Endothelial cell of umbilical vein (primary cell): ENCODE measurements around the gene PLPPR5.

ENCODE experiments used
- EZH2 ChIP-seq: IDR thresholded peaks from 2 replicates; pipeline ENCODE4 v1.6.1; 2012; ENCODE audit warnings: borderline replicate concordance, low read depth, mild to moderate bottlenecking, moderate library complexity, low read length, inconsistent platforms; ENCODE audit not compliant: severe bottlenecking
- FOS ChIP-seq: IDR thresholded peaks from 2 replicates; pipeline ENCODE4 v1.6.1; 2011; ENCODE audit warnings: mild to moderate bottlenecking, low read length, moderate library complexity, borderline replicate concordance; ENCODE audit not compliant: insufficient read depth
- GATA2 ChIP-seq: IDR thresholded peaks from 2 replicates; pipeline ENCODE4 v1.7.0; 2011; ENCODE audit warnings: low read depth, mild to moderate bottlenecking, moderate library complexity, mixed read lengths, low read length; ENCODE audit not compliant: insufficient read length, insufficient read depth
- JUN ChIP-seq: IDR thresholded peaks from 2 replicates; pipeline ENCODE4 v1.6.1; 2011; ENCODE audit warnings: borderline replicate concordance, low read depth; ENCODE audit not compliant: insufficient read length, insufficient read depth
- MYC ChIP-seq: IDR thresholded peaks from one replicate; pipeline ENCODE4 v1.6.1; 2011; ENCODE audit warnings: mild to moderate bottlenecking, low read depth, low read length
- POLR2A ChIP-seq: IDR thresholded peaks from 2 replicates; pipeline ENCODE4 v1.6.1; 2012; ENCODE audit warnings: low read depth, mild to moderate bottlenecking, control low read depth, low read length
- POLR2AphosphoS5 ChIP-seq: IDR thresholded peaks from 2 replicates; pipeline ENCODE4 v1.6.1; 2012; ENCODE audit warnings: low read depth, mild to moderate bottlenecking, control low read depth, low read length, moderate library complexity; ENCODE audit not compliant: insufficient read depth
- TF ChIP-seq, protein P1 (sequence below), 2 donors: IDR thresholded peaks; 1 replicate in 1 of 2; 2 replicates in 1 of 2; pipeline ENCODE4 v1.5.1; 2011; ENCODE audit warnings: low read length in 2 of 2, mild to moderate bottlenecking in 2 of 2, moderate library complexity in 2 of 2, control low read depth in 1 of 2, inconsistent platforms in 1 of 2, low read depth in 1 of 2; ENCODE audit not compliant: insufficient read depth in 1 of 2; ENCODE audit errors: extremely low read depth in 1 of 2
- TF ChIP-seq, protein P2 (sequence below): IDR thresholded peaks from 2 replicates; pipeline ENCODE4 v1.6.1; 2011; ENCODE audit not compliant: insufficient read depth, insufficient read length

DNA sequence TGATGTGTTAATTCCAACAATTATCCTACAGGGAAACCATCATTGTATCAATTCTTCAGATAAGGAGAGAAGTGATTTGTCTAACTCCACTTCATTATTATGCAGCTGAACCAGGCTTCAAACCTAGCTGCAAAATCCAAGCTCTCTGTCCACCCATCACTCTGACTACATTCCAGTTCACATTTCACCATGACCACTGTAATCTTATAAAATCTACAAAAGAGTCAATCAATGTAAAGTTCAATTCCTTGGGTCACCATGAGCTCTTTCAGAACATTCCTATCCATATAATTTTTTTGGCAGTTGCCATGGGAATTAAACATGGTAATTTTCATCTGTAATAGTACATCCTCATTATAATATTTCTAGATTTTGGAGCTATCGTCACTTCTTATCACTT, 100.9 kb downstream of the PLPPR5 start:
- TF ChIP-seq, protein P1, sequence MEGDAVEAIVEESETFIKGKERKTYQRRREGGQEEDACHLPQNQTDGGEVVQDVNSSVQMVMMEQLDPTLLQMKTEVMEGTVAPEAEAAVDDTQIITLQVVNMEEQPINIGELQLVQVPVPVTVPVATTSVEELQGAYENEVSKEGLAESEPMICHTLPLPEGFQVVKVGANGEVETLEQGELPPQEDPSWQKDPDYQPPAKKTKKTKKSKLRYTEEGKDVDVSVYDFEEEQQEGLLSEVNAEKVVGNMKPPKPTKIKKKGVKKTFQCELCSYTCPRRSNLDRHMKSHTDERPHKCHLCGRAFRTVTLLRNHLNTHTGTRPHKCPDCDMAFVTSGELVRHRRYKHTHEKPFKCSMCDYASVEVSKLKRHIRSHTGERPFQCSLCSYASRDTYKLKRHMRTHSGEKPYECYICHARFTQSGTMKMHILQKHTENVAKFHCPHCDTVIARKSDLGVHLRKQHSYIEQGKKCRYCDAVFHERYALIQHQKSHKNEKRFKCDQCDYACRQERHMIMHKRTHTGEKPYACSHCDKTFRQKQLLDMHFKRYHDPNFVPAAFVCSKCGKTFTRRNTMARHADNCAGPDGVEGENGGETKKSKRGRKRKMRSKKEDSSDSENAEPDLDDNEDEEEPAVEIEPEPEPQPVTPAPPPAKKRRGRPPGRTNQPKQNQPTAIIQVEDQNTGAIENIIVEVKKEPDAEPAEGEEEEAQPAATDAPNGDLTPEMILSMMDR (IDR thresholded peaks at IDR 0.05; ENCODE audit: extremely low read depth in 1 of 2, insufficient read depth in 1 of 2, low read depth in 1 of 2, low read length in 2 of 2): no peak
- TF ChIP-seq POLR2AphosphoS5 (no peak), POLR2A (no peak), EZH2 (no peak), JUN (no peak), FOS (no peak), GATA2 (no peak), MYC (no peak)
- TF ChIP-seq, protein P2, sequence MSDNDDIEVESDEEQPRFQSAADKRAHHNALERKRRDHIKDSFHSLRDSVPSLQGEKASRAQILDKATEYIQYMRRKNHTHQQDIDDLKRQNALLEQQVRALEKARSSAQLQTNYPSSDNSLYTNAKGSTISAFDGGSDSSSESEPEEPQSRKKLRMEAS: no peak
